Muscle layer of colon (tissue), 2 donors: ENCODE results near the gene CSF1R.

Experiments
- H3K27ac ChIP-seq: one replicate; pipeline ENCODE4 v1.7.0; 2013; ENCODE audit warnings: low read depth, mild to moderate bottlenecking, low read length, moderate library complexity
- H3K27me3 ChIP-seq, 2 donors: one replicate each; pipeline ENCODE4 v1.7.0; 2013; ENCODE audit warnings: low read length in 2 of 2, mild to moderate bottlenecking in 2 of 2; ENCODE audit not compliant: insufficient read depth in 2 of 2, control insufficient read depth in 1 of 2
- H3K36me3 ChIP-seq: one replicate; pipeline ENCODE4 v1.7.0; 2013; ENCODE audit warnings: mild to moderate bottlenecking, low read length; ENCODE audit not compliant: insufficient read depth
- H3K4me1 ChIP-seq: one replicate; pipeline ENCODE4 v1.7.0; 2013; ENCODE audit warnings: mild to moderate bottlenecking, low read length; ENCODE audit not compliant: insufficient read depth
- H3K4me3 ChIP-seq, 2 donors: one replicate each; pipeline ENCODE4 v1.7.0; 2013; ENCODE audit warnings: low read length in 2 of 2, low read depth in 1 of 2, mild to moderate bottlenecking in 1 of 2, moderate library complexity in 1 of 2
- H3K9ac ChIP-seq: one replicate; pipeline ENCODE4 v1.7.0; 2013; ENCODE audit warnings: low read length
- H3K9me3 ChIP-seq: one replicate; pipeline ENCODE4 v1.7.0; 2013; ENCODE audit warnings: mild to moderate bottlenecking, low read length
- donor health status: abdominal sarcoma.
- donor health status: Adenocarcinoma of cecum.

CSF1R gene

GRCh38 chr5:150108711-150109514 is 22.6 kb upstream of the CSF1R start:
- no peaks in the 10 kb centered on the region for H3K36me3 ChIP-seq
- no peaks in the 10 kb centered on the region for H3K27me3 ChIP-seq
- no peaks in the 10 kb centered on the region for H3K9me3 ChIP-seq
- peaks cover 10% of the 10 kb centered on the region for H3K4me1 ChIP-seq
- H3K4me3 ChIP-seq, result no peak overlapping the region
- H3K9ac ChIP-seq, result no peak overlapping the region
- H3K27ac ChIP-seq, result no peak overlapping the region

- no peaks in the 10 kb centered on the region for H3K36me3 ChIP-seq
- H3K4me3 ChIP-seq, result no peak overlapping the region
- H3K27me3 ChIP-seq, result no peaks in the 10 kb centered on the region
- H3K9me3 ChIP-seq, result no peaks in the 10 kb centered on the region
- no peak overlapping the region for H3K9ac ChIP-seq
- H3K4me1 ChIP-seq, result peaks cover 5% of the 10 kb centered on the region
- no peak overlapping the region for H3K27ac ChIP-seq
These were observed 21.6 kb upstream of the CSF1R start for GRCh38 chr5:150107909-150108447.

DNA sequence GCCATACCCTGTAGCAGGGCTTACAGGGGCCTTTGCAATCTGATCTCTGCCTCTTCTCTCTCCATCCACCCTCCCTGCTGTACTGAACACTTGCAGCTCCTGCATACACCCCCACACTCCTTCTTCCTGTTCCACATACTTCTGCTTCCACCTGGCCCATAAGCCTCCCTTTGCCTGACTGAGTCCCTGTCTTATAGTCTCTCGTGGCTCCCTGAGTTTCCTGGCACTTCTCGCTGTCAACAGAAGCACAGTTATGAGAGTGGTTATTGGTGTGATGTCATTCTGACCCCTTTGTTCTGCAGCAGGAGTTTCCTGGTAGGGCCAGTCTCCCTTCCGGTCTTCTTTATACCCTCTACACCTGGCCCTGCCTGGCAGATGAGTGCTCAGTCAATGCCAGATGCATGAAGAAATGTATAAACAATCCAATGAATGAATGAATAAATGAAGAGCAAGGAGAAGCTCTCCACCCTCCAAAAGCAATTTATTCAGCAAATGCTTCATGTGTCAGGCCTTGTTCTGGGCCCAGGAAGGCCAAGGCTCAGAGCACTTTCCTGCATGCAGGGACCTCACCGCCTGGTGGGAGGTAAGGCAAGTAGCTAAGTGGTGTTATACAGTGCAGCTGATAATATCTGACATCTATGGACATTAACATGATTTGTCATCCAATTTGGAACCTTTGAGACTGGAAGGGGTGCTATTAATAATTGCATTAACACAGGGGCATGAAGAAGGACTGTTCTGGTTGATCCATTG is 20.5 kb upstream of the CSF1R start:
- H3K9ac ChIP-seq, result no peak overlapping the region
- H3K27me3 ChIP-seq, result no peaks in the 10 kb centered on the region
- no peaks in the 10 kb centered on the region for H3K4me1 ChIP-seq
- no peak overlapping the region for H3K27ac ChIP-seq
- no peaks in the 10 kb centered on the region for H3K9me3 ChIP-seq
- H3K36me3 ChIP-seq, result no peaks in the 10 kb centered on the region
- H3K4me3 ChIP-seq, result no peak overlapping the region

- H3K4me3 ChIP-seq, result no peak overlapping the region
- H3K27ac ChIP-seq, result no peak overlapping the region
These were observed 19.7 kb upstream of the CSF1R start for GRCh38 chr5:150105928-150106615.

GRCh38 chr5:150104550-150104870 is 18.2 kb upstream of the CSF1R start:
- H3K27me3 ChIP-seq, result no peaks in the 10 kb centered on the region
- no peaks in the 10 kb centered on the region for H3K36me3 ChIP-seq
- H3K27ac ChIP-seq, result no peak overlapping the region
- H3K9me3 ChIP-seq, result no peaks in the 10 kb centered on the region
- no peaks in the 10 kb centered on the region for H3K4me1 ChIP-seq
- H3K9ac ChIP-seq, result no peak overlapping the region
- H3K4me3 ChIP-seq, result no peak overlapping the region

More at GRCh38 chr5:150105928-150106615, 19.7 kb upstream of the CSF1R start:
- Histone ChIP-seq H3K4me1 (no peaks in the 10 kb centered on the region), H3K27me3 (no peaks in the 10 kb centered on the region), H3K36me3 (no peaks in the 10 kb centered on the region), H3K9me3 (no peaks in the 10 kb centered on the region), H3K9ac (no peak overlapping the region)

- Histone ChIP-seq H3K27ac (no peak overlapping the region), H3K9ac (no peak overlapping the region), H3K9me3 (no peaks in the 10 kb centered on the region), H3K36me3 (no peaks in the 10 kb centered on the region), H3K4me1 (no peaks in the 10 kb centered on the region), H3K4me3 (no peak overlapping the region), H3K27me3 (no peaks in the 10 kb centered on the region)
These were observed 17.6 kb upstream of the CSF1R start for GRCh38 chr5:150103678-150104549.

DNA sequence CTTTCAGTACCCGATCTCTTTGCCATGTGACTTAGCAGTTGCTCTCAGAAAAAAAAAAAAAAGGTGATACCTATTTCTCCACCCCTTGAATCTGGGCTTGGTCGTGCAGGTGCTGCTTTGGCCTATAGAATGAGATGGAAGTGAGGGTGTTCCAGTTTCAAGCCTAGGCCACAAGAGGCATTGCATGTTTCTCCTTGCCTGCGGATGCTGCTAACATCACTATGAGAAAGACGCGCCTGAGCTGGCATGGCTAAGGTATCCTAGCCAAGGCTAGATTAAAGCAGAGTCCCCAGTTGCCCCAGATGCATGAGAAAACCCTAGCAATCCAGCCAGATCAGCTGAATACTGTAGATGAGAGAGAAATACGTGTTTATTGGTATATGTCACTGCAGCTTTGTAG is 14.7 kb upstream of the CSF1R start:
- Histone ChIP-seq H3K27ac (no peak overlapping the region), H3K9ac (no peak overlapping the region), H3K4me1 (no peaks in the 10 kb centered on the region), H3K9me3 (no peaks in the 10 kb centered on the region), H3K27me3 (no peaks in the 10 kb centered on the region), H3K4me3 (no peak overlapping the region), H3K36me3 (no peaks in the 10 kb centered on the region)

GRCh38 chr5:150097152-150097551 is 10.8 kb upstream of the CSF1R start:
- Histone ChIP-seq H3K4me1 (no peaks in the 10 kb centered on the region), H3K9me3 (no peaks in the 10 kb centered on the region), H3K4me3 (no peak overlapping the region), H3K27me3 (no peaks in the 10 kb centered on the region), H3K27ac (no peak overlapping the region), H3K9ac (no peak overlapping the region), H3K36me3 (no peaks in the 10 kb centered on the region)

DNA sequence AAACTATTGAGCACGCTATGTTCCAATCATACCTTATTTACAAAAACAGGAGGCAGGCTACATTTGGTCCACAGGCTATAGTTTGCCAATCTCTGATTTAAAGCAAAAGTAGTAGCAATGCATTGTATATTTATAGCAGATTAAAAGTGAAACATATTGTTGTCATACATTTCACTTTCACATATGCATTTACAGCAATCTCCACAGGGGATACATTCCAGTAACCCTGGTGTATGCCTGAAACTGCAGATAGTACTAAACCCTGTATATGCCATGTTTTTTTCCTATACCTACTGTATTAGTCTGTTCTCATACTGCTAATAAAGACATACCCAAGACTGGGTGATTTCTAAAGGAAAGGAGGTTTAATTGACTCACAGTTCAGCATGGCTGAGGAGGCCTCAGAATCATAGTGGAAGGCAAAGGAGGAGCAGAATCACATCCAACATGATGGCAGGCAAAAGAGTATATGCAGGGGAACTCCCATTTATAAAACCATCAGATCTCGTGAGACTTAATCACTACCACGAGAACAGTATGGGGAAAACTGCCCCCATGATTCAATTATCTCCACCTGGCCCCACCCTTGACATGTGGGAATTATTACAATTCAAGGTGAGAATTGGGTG is 5.9 kb upstream of the CSF1R start:
- no peak overlapping the region for H3K4me3 ChIP-seq
- no peaks in the 10 kb centered on the region for H3K4me1 ChIP-seq
- no peak overlapping the region for H3K27ac ChIP-seq
- no peaks in the 10 kb centered on the region for H3K36me3 ChIP-seq
- H3K9ac ChIP-seq, result no peak overlapping the region
- H3K27me3 ChIP-seq, result no peaks in the 10 kb centered on the region
- no peaks in the 10 kb centered on the region for H3K9me3 ChIP-seq

DNA sequence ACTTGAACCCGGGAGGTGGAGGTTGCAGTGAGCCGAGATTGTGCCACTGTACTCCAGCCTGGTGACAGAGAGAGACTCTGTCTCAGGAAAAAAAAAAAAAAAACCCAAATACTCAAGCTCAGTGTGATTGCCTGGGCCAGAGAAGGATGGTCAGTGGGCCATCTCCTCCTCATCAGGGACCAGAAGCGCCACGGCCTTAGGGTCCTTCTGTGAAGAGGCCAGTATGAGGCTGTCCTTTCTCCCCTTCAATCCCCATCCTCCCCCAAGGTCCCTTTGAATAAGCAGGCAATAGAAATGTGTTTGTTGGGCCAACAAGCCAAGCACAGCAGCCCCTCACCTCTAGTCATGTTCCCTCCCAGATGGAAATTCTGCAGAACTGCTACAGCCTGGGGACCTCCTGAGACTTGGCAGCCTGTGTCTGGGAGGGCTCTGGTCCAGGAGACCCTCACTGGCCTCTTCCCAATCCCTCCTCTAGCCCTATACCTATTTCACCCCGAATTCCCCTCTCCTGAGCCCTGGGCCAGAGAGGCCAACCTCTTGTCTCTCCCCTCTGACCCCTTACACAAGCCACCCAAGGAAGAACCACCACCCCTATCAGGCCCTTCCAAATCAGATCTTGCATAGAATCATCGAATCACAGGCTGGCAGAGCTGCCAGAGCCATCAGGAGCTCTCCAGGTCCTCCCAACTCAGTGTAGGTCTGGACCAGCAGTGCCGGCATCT is 1.0 kb downstream of the CSF1R start:
- Histone ChIP-seq H3K4me1 (no peaks in the 10 kb centered on the region), H3K27ac (no peak overlapping the region), H3K36me3 (no peaks in the 10 kb centered on the region), H3K9me3 (no peaks in the 10 kb centered on the region), H3K9ac (no peak overlapping the region), H3K27me3 (no peaks in the 10 kb centered on the region), H3K4me3 (no peak overlapping the region)
